ENCODE data around the gene SNX3.

Gene SNX3

GRCh38 chr6:108166664-108167448 lies 94.0 kb downstream of the SNX3 start:
- Histone ChIP-seq H3K4me1 (ENCODE audit: insufficient read depth, low read length) (no peaks in the 10 kb centered on the region), H3K9me3 (ENCODE audit: insufficient read depth, low read length, severe bottlenecking) (no peaks in the 10 kb centered on the region), H3K27me3 (ENCODE audit: insufficient read depth, low read length, poor library complexity) (no peaks in the 10 kb centered on the region), H3K4me3 (ENCODE audit: low read depth in 1 of 2, low read length in 2 of 2) (no peak overlapping the region), H3K36me3 (ENCODE audit: insufficient read depth, low read length) (no peaks in the 10 kb centered on the region), H3K4me2 (ENCODE audit: insufficient read depth, low read length) (no peak overlapping the region), H2AFZ (ENCODE audit: low read depth, low read length) (no peak overlapping the region), H3K9ac (ENCODE audit: low read depth, low read length) (no peak overlapping the region), H4K20me1 (ENCODE audit: insufficient read depth, low read length) (no peaks in the 10 kb centered on the region), H3K79me2 (ENCODE audit: insufficient read depth, low read length) (no peaks in the 10 kb centered on the region), H3K27ac (ENCODE audit: low read length) (no peak overlapping the region)
- DNase-seq, result no peak
- ATAC-seq (ENCODE audit: insufficient read depth, low read depth), result no peak
- no peak for TF ChIP-seq EZH2 (IDR thresholded peaks at IDR 0.05; ENCODE audit: borderline replicate concordance, low read depth, low read length, severe bottlenecking)
- TF ChIP-seq, protein P1, sequence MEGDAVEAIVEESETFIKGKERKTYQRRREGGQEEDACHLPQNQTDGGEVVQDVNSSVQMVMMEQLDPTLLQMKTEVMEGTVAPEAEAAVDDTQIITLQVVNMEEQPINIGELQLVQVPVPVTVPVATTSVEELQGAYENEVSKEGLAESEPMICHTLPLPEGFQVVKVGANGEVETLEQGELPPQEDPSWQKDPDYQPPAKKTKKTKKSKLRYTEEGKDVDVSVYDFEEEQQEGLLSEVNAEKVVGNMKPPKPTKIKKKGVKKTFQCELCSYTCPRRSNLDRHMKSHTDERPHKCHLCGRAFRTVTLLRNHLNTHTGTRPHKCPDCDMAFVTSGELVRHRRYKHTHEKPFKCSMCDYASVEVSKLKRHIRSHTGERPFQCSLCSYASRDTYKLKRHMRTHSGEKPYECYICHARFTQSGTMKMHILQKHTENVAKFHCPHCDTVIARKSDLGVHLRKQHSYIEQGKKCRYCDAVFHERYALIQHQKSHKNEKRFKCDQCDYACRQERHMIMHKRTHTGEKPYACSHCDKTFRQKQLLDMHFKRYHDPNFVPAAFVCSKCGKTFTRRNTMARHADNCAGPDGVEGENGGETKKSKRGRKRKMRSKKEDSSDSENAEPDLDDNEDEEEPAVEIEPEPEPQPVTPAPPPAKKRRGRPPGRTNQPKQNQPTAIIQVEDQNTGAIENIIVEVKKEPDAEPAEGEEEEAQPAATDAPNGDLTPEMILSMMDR (IDR thresholded peaks at IDR 0.05; ENCODE audit: borderline replicate concordance, extremely low read depth, low read length, poor library complexity, severe bottlenecking), result no peak

GRCh38 chr6:108165714-108166663 lies 94.9 kb downstream of the SNX3 start, which contains the start of gene NR2E1:
Gene NR2E1 (plus strand): TSS chr6:108166022. CDS start chr6:108166766, 744 bp downstream.
- Histone ChIP-seq H3K79me2 (ENCODE audit: insufficient read depth, low read length) (no peaks in the 10 kb centered on the region), H3K9me3 (ENCODE audit: insufficient read depth, low read length, severe bottlenecking) (no peaks in the 10 kb centered on the region), H3K4me2 (ENCODE audit: insufficient read depth, low read length) (no peak within 1 kb of the TSS), H2AFZ (ENCODE audit: low read depth, low read length) (no peak within 1 kb of the TSS), H3K27me3 (ENCODE audit: insufficient read depth, low read length, poor library complexity) (no peaks in the 10 kb centered on the region), H4K20me1 (ENCODE audit: insufficient read depth, low read length) (no peaks in the 10 kb centered on the region), H3K27ac (ENCODE audit: low read length) (no peak within 1 kb of the TSS), H3K4me1 (ENCODE audit: insufficient read depth, low read length) (no peaks in the 10 kb centered on the region), H3K9ac (ENCODE audit: low read depth, low read length) (no peak within 1 kb of the TSS), H3K4me3 (ENCODE audit: low read depth in 1 of 2, low read length in 2 of 2) (no peak within 1 kb of the TSS), H3K36me3 (ENCODE audit: insufficient read depth, low read length) (no peaks in the 10 kb centered on the region)
- no peak for ATAC-seq (ENCODE audit: insufficient read depth, low read depth)
- no peak for DNase-seq
- TF ChIP-seq EZH2 (IDR thresholded peaks at IDR 0.05; ENCODE audit: borderline replicate concordance, low read depth, low read length, severe bottlenecking), result no peak
- TF ChIP-seq, protein P1 (IDR thresholded peaks at IDR 0.05; ENCODE audit: borderline replicate concordance, extremely low read depth, low read length, poor library complexity, severe bottlenecking), result no peak

DNA sequence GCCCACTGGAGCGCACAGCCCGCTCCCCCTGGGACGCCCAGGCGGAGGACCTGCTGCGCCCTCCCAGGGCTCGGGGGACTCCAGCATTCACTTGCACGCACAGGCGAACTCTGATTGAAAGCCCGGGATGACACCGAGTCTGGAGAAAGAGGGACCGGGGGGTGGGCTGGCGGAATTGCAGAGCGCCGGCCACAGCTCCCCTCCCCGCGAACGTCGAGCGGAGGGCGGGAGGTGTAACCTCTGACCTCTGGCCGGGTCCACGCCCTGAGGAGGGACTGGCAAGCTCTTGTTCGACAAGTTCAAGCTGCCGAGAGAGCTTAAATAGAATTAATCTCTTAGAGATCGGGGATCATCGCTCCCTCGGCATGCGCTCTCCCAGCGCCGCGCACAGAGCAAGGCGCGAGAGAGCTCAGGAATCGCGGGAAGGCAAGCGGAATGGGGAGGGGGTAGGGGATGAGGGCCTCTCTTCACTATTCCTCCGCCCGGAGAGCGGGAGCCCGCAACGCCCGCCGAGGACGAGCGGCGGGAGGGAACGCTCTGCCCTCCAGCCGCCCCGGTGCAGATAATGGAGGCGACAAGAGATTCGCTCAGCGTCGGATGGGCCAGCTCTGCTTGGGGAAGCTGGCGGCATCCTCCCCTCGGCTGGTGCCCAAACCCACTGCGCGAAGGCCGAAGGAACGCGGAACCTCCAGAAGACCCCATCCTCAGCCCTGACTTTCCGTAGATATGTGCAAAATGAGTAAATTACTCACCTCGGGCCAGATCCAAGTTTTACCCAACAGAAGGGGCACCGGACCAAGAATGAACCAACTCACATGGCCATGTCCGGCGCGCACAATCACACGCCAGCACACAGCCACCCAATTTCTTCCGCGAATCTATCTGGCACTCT lies 95.8 kb downstream of the SNX3 start:
- no peak for TF ChIP-seq EZH2 (IDR thresholded peaks at IDR 0.05; ENCODE audit: borderline replicate concordance, low read depth, low read length, severe bottlenecking)
- TF ChIP-seq, protein P1 (IDR thresholded peaks at IDR 0.05; ENCODE audit: borderline replicate concordance, extremely low read depth, low read length, poor library complexity, severe bottlenecking), result no peak
- Histone ChIP-seq H4K20me1 (ENCODE audit: insufficient read depth, low read length) (no peaks in the 10 kb centered on the region), H3K9ac (ENCODE audit: low read depth, low read length) (no peak overlapping the region), H3K4me2 (ENCODE audit: insufficient read depth, low read length) (no peak overlapping the region), H3K4me1 (ENCODE audit: insufficient read depth, low read length) (no peaks in the 10 kb centered on the region), H3K36me3 (ENCODE audit: insufficient read depth, low read length) (no peaks in the 10 kb centered on the region), H3K79me2 (ENCODE audit: insufficient read depth, low read length) (no peaks in the 10 kb centered on the region), H3K9me3 (ENCODE audit: insufficient read depth, low read length, severe bottlenecking) (no peaks in the 10 kb centered on the region), H3K27ac (ENCODE audit: low read length) (no peak overlapping the region), H3K27me3 (ENCODE audit: insufficient read depth, low read length, poor library complexity) (peaks cover 7% of the 10 kb centered on the region), H3K4me3 (ENCODE audit: low read depth in 1 of 2, low read length in 2 of 2) (no peak overlapping the region), H2AFZ (ENCODE audit: low read depth, low read length) (no peak overlapping the region)
- ATAC-seq (ENCODE audit: insufficient read depth, low read depth) (no peak), DNase-seq (no peak)

Measured in DND-41 (cell line).